Measurements from ENCODE around the gene MERTK.

DNA sequence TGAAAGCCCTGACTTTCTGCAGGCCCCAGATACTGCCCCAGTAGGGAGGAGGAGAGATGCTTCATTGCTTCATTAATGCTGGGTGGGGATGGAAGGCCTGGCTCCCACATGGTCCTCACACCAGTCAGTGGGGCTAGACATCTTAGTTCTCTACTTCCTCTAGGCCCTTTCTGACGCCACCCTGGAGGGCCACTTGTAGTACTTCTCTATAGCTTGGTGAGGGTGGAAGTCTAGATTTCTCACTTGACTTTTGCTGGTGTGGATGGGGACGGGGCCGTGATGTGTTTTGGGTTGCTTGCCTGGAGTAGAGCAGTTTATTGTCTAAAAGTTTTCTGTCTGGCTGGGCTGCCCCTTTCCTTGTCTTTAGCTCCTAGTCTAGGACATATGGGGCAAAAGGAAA lies 18.7 kb downstream of the MERTK start:
- TF ChIP-seq, protein P1, sequence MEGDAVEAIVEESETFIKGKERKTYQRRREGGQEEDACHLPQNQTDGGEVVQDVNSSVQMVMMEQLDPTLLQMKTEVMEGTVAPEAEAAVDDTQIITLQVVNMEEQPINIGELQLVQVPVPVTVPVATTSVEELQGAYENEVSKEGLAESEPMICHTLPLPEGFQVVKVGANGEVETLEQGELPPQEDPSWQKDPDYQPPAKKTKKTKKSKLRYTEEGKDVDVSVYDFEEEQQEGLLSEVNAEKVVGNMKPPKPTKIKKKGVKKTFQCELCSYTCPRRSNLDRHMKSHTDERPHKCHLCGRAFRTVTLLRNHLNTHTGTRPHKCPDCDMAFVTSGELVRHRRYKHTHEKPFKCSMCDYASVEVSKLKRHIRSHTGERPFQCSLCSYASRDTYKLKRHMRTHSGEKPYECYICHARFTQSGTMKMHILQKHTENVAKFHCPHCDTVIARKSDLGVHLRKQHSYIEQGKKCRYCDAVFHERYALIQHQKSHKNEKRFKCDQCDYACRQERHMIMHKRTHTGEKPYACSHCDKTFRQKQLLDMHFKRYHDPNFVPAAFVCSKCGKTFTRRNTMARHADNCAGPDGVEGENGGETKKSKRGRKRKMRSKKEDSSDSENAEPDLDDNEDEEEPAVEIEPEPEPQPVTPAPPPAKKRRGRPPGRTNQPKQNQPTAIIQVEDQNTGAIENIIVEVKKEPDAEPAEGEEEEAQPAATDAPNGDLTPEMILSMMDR (IDR thresholded peaks at IDR 0.05), result no peak
- TF ChIP-seq POLR2A (IDR thresholded peaks at IDR 0.05), result no peak
